NCI-H1092 treated with DMSO at 0.1 percent for 48 hours (cell line): Measurements from ENCODE around the gene TUT7.
"Not testable (repeated sequence)": the region's sequence is repeated elsewhere in the genome, so short reads cannot be mapped to it uniquely, and the experiment has no call there.

Source experiments
- DNase-seq: peaks from one replicate; lab custom pipeline; 2025; lab: John Stamatoyannopoulos, UW

The TUT7 gene

GRCh38 chr9:86354011-86354817, at the start of gene TUT7:
TUT7 (minus strand) TSS chr9:86354410; CDS start chr9:86353199, 1,211 bp downstream.
- DNase-seq, result peak; percentile 96

- no peak for DNase-seq
Measured at GRCh38 chr9:86402591-86402990, 48.4 kb upstream of the TUT7 start.

- no peak for DNase-seq
Measured at GRCh38 chr9:86396412-86396811, 42.2 kb upstream of the TUT7 start.

- DNase-seq, result not testable (repeated sequence)
Measured at GRCh38 chr9:86390184-86390583, 36.0 kb upstream of the TUT7 start.

- DNase-seq, result no peak
Measured at GRCh38 chr9:86389628-86390027, 35.4 kb upstream of the TUT7 start.

- DNase-seq, result no peak
Measured at GRCh38 chr9:86387376-86387775, 33.2 kb upstream of the TUT7 start.

GRCh38 chr9:86383000-86383399, 28.8 kb upstream of the TUT7 start:
- DNase-seq, result not testable (repeated sequence)

- DNase-seq, result no peak
Measured at GRCh38 chr9:86376016-86376415, 21.8 kb upstream of the TUT7 start.

GRCh38 chr9:86369810-86370209, 15.6 kb upstream of the TUT7 start:
- no peak for DNase-seq

GRCh38 chr9:86368871-86369521, 14.8 kb upstream of the TUT7 start:
- no peak for DNase-seq

GRCh38 chr9:86361176-86361575, 7.0 kb upstream of the TUT7 start:
- no peak for DNase-seq

- DNase-seq, result no peak
Measured at GRCh38 chr9:86359151-86359879, 5.1 kb upstream of the TUT7 start.

- no peak for DNase-seq
Measured at GRCh38 chr9:86356871-86357866, 3.0 kb upstream of the TUT7 start.

GRCh38 chr9:86355814-86356213, 1.6 kb upstream of the TUT7 start:
- DNase-seq, result no peak

GRCh38 chr9:86354818-86355309, 654 bp upstream of the TUT7 start:
- no peak for DNase-seq

- DNase-seq, result peak; percentile 46
Measured at GRCh38 chr9:86353655-86354010, 577 bp downstream of the TUT7 start.

- DNase-seq, result no peak
Measured at GRCh38 chr9:86352440-86353077, 1.7 kb downstream of the TUT7 start.

- no peak for DNase-seq
Measured at GRCh38 chr9:86351880-86352279, 2.3 kb downstream of the TUT7 start.

- DNase-seq, result no peak
Measured at GRCh38 chr9:86350006-86350760, 4.0 kb downstream of the TUT7 start.

- no peak for DNase-seq
Measured at GRCh38 chr9:86349271-86349670, 4.9 kb downstream of the TUT7 start.
